ENCODE data around the gene STPG4. TPM values are rescaled to one million over a fixed set of nuclear protein-coding genes. Genes with fewer than 3 reads are reported as not detected.
A peak's percentile ranks its signal among the peaks of the same experiment; 100 is the strongest.

The STPG4 gene
- total RNA-seq, 1 experiment from 2014 or later, result 0.13 TPM

DNA sequence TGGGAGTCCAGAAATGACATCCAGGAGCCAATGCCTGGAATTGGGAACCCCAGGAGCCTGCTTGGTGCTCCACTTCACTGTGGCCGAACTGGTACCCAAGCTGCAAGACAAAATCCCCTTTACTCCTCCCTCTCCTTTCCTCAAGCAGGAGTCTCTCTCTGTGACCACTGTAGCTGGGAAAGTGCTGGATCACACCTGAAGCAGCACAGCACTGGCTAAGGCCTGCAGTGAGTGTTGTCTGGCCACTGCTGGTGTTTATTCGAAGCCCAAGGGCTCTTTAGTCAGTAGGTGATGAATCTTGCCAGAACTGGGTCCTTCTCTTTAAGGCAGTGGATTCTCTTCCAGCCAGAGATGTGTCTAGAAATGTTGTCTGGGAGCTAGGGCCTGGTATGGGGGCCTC is 26.4 kb downstream of the STPG4 start:
- H3K27ac Mint-ChIP-seq, result 0 out of 7 replicates have a peak overlapping the region, but pooled peaks of 1 of the 3 experiments have one; percentile 24
- H2BK120ac ChIP-seq (ENCODE audit: low read depth, low read length, poor library complexity, severe bottlenecking), result no peak overlapping the region

More for the DNA sequence above, 26.4 kb downstream of the STPG4 start:
- H3K27me3 ChIP-seq (ENCODE audit: insufficient read depth, low read length), result no peaks in the 10 kb centered on the region
- H2BK12ac ChIP-seq (ENCODE audit: insufficient read length, low read depth, low read length), result no peak overlapping the region
- no peak overlapping the region for H3K23ac ChIP-seq (ENCODE audit: insufficient read length, low read depth, low read length)
- H3K79me1 ChIP-seq (ENCODE audit: insufficient read depth, low read depth, low read length, poor library complexity, severe bottlenecking), result no peaks in the 10 kb centered on the region
- no peak overlapping the region for H3T11ph ChIP-seq (ENCODE audit: low read length)
- H4K5ac ChIP-seq (ENCODE audit: insufficient read length, low read depth, low read length), result no peak overlapping the region
- H2AK5ac ChIP-seq (ENCODE audit: insufficient read length, low read length), result no peak overlapping the region
- H3K4me1 ChIP-seq (ENCODE audit: insufficient read depth, low read length), result no peaks in the 10 kb centered on the region
- H3K9ac ChIP-seq (ENCODE audit: extremely low read depth, insufficient read length, low read length), result no peak overlapping the region
- H4K8ac ChIP-seq (replicated peaks; ENCODE audit: insufficient read length, low read depth, low read length), result no peak overlapping the region
- no peaks in the 10 kb centered on the region for H4K20me1 ChIP-seq (ENCODE audit: control insufficient read depth, insufficient read depth, insufficient read length)
- no peak overlapping the region for H3K14ac ChIP-seq (ENCODE audit: insufficient read depth, low read length)
- no peak overlapping the region for H3K27ac ChIP-seq (ENCODE audit: insufficient read length, low read depth, low read length)
- TF ChIP-seq, protein P1, sequence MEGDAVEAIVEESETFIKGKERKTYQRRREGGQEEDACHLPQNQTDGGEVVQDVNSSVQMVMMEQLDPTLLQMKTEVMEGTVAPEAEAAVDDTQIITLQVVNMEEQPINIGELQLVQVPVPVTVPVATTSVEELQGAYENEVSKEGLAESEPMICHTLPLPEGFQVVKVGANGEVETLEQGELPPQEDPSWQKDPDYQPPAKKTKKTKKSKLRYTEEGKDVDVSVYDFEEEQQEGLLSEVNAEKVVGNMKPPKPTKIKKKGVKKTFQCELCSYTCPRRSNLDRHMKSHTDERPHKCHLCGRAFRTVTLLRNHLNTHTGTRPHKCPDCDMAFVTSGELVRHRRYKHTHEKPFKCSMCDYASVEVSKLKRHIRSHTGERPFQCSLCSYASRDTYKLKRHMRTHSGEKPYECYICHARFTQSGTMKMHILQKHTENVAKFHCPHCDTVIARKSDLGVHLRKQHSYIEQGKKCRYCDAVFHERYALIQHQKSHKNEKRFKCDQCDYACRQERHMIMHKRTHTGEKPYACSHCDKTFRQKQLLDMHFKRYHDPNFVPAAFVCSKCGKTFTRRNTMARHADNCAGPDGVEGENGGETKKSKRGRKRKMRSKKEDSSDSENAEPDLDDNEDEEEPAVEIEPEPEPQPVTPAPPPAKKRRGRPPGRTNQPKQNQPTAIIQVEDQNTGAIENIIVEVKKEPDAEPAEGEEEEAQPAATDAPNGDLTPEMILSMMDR (conservative IDR thresholded peaks at IDR 0.05), result no peak
- no peak overlapping the region for H3K4me2 ChIP-seq (ENCODE audit: insufficient read depth, insufficient read length, low read length)
- Mint-ChIP-seq H3K9me3 (peaks cover 0 to 8% of the 10 kb centered on the region in 2 experiments; a peak in 2 of 5 replicates), H3K36me3 (ENCODE audit: insufficient read depth in 1 of 3, low read depth in 3 of 3) (peaks cover 0 to 6% (median 4%) of the 10 kb centered on the region in 3 experiments; a peak in 3 of 7 replicates), H3K4me3 (no peak overlapping the region), H3K27me3 (ENCODE audit: low read depth) (peaks cover 3% of the 10 kb centered on the region), H3K4me1 (peaks cover 11% of the 10 kb centered on the region in 2 experiments)
- H2BK20ac ChIP-seq (ENCODE audit: low read depth, low read length, poor library complexity, severe bottlenecking), result no peak overlapping the region
- no CpG with 5 or more reads among the region's 2 CpGs for WGBS (ENCODE audit: extremely low coverage, insufficient read length, low lambda C conversion rate)
- H2BK15ac ChIP-seq (ENCODE audit: low read depth, low read length), result no peak overlapping the region
- no peaks in the 10 kb centered on the region for H3K79me2 ChIP-seq (ENCODE audit: insufficient read depth, low read length)
- H2AFZ ChIP-seq (ENCODE audit: low read length), result no peak overlapping the region
- H3K56ac ChIP-seq (ENCODE audit: insufficient read length, low read depth, low read length), result no peak overlapping the region
- H4K91ac ChIP-seq (ENCODE audit: insufficient read length, low read depth, low read length), result no peak overlapping the region
- H3K4ac ChIP-seq (ENCODE audit: low read depth, low read length), result no peak overlapping the region
- no peak for DNase-seq
- no peaks in the 10 kb centered on the region for H3K23me2 ChIP-seq (ENCODE audit: insufficient read length, low read depth, low read length, poor library complexity, severe bottlenecking)
- H3K9me3 ChIP-seq (ENCODE audit: control insufficient read depth, low read depth, low read length), result no peaks in the 10 kb centered on the region
- H2BK5ac ChIP-seq (ENCODE audit: insufficient read length, low read length), result no peak overlapping the region
- H3K18ac ChIP-seq (ENCODE audit: insufficient read length, low read depth, low read length), result no peak overlapping the region
